Stimulated activated CD8-positive, alpha-beta memory T cell treated with anti-CD3 and anti-CD28 coated beads, Interleukin-7, amount 100 ng/mL, for 48 hours (primary cell): Measurements from ENCODE around the gene RUVBL2.

Experiments used
- DNase-seq, 2 donors: peaks; one replicate each; pipeline ENCODE4 v3.0.0-alpha.2; 2020; ENCODE audit warnings: low read depth in 1 of 2; ENCODE audit errors: extremely low read depth in 1 of 2

Gene RUVBL2

DNA sequence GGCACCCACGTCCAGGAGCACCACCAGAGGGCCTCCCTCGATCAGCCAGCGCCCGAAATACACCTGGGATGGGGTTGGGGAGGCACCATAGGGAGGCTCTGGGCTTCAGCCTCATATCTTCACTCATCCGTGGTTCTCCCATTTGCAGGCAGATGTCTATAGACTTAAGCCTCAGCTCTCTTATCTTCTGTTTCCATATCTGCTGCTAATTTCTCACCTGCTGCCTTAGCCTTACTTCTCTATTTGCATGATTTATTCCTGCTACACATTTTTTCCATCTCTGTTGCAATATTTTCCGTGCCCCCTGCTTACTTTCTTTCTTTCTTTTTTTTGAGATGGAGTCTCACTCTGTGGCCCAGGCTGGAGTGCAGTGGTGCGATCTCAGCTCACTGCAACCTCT, 6.4 kb upstream of the RUVBL2 start:
- DNase-seq: no peak

DNA sequence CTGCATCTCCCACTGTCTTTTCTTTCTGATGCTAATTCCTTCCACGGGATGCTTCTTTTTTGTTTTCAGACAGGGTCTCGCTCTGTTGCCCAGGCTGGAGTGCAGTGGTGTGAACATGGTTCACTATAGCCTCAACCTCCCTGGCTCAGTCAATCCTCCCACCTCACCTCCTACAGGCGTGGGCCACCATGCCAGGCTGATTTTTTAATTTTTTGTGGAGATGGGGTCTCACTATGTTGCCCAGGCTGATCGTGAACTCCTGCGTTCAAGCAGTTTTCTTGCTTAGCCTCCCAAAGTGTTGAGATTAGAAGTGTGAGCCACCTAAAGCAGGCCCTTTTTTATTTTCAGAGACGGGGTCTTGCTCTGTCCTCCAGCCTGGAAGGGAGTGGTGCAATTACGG, 5.4 kb upstream of the RUVBL2 start:
- DNase-seq: no peak

DNA sequence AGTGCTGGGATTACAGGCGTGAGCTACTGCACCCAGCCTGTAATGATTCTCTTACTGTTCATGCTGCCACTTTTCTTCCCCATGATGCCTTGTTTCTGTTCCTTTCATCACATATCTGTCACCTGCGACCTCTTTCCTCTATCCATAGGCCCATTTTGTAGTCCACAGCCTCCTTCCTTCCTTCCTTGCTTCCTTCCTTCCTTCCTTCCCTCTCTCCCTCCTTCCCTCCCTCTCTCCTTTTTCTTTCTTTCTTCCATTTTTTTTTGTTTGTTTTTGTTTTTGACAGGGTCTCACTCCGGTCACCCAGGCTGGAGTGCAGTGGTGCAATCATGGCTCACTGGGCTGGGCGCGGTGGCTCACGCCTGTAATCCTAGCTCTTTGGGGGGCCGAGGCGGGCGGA, 4.8 kb upstream of the RUVBL2 start:
- DNase-seq: no peak

DNA sequence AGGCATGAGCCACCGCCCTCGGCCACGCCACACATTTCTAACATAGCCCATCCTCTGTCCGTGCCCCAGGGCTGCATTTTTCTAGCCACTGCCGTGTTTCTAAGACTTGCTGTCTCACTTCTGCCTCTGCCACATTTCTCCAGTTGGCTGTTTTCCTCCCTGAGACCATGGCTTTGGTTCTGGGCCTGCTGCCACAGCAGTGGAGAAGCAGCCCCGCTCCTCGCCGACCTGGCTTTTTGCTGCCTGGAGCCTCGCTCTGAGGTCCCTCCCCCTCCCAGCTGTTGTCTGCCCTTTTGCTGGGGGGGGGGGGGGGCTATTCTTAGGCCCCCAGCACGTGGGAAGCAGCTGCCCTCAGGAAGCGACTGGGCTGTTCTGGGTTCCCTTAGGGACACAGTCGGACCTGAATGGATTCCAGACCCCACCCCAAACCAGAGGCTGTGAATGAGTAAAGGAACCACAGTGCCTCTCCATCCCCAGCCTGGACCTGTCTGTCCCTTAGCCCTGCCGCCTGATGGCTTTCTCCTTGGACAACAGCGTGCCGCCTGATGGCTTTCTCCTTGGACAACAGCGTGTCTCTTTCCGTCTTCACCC, 3.9 kb upstream of the RUVBL2 start:
- no peak for DNase-seq

DNA sequence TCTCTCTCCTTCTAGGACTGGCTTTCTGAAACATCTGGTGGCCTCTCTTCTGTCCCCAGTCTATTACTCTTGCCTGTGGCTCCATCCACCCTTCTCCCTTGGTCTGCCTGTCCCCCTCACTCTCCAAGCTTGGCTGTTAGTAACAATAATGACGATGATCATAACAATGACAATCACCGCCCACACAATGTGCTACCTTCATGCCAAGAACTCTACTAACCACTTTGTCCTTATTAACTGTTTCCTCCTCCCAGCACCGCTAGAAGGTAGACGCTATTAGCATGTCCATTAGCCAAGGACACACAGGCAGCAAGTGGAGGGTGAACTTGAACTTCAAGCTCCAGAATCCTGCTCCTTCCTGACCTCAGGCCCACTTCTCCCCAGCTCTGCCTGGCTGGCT, 3.3 kb upstream of the RUVBL2 start:
- DNase-seq: no peak

DNA sequence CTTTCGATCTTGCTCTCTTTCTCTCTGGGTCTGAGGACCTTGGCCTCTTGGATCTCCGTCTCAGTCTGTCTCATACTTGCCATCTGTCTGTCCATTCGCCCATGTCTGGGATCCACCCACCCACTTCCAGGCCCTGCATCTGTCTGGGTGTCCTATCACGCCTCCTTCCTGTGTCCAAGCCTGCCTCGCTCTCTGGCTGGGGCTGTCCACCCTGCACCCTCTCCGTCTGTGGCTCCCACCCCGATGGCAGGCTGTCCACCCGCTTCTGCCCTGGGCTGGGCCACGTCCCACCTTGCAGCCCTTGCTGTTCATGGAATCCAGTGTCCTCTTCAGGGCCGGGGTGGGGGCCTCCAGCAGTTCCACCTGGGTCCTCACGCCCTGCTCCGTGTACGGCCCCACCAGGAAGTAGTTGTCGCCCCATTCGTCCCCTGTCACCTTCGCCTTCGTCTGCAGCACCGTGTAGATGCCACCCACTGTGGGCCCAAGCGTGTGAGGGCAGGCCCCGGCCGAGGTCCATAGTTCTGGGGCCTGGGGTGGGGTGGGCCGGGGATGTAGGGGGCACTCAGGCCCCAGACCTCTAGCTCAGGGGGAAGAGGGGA, 2.6 kb upstream of the RUVBL2 start:
- no peak for DNase-seq

DNA sequence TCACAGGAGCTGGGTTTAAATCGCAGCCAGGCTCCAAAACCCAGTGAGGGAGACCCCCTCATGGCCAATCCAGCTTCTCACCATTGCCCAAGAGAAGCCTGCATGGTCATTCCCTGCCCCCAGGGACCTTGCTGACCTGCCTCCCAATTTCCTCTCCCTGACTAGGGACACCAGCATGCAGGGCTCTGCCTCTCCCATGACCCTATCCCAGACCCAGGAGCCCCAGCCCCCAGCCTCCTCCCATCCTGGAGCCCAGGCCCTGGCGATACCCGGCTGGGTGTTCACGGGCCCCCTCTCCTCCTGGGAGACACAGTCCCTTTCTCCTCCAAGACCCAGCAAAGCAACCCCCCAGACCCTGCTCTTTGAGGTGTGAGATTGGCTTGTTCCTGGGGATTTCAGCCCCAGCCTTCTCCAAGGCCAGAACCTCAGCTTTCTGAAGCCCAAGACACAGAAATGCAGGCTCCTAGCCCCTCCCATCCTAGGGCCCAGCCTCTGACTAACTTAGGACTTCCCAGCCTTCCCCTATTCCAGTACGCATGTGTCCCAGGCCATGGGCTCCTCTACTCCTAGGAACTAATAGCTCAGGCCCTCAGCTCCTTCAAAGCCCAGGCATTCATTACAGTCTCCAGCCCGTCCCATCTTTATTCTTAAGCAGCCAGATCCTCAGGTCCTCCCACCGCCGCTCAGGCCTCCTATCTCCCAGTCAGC, 1.7 kb upstream of the RUVBL2 start:
- no peak for DNase-seq

DNA sequence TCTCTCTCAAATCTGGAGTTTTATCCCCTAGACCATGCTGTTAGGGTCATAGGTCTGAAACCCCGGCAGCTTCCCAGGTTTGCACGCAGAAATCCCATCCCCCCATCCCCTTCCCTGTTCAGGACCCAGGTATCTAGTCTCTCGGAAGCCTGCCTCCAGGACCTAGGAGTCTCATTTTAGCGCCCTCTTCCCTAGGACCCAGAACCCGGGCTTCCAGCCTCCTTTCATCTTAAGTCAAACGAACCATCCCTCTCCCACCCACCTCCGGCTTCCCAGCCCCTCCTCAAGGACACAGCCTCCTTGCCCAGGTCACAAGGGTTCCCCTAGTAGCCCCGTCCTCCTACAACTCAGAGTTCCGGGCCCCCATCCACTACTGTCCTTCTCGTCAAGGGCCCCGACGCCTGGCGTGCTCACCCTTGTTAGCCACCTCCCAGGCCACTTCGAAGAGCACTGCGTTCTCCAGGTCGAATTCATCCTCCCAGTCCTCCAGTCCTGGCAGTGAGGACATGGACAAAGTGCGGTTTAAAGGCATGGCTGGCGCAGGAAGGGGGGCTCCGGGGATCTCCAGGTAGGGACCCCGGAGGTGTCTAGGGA, 1.0 kb upstream of the RUVBL2 start:
- no peak for DNase-seq

DNA sequence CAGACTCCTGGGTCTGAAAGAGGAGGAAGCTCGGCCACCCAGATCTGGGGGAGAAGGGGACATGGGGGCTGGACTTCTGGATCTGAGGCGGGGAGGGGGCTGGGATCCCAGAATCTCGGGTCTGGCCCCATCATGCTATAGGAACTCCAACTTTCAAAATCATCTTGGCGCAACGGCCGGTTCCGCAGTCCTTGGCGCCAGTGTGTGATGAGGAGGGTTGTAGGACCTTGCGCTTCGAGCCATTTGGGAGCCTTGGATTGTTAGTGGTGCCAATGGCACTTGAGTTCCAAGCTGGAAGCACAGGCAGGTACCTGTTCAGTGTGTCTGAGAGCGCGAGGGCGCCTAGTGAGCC, 324 bp downstream of the RUVBL2 start:
- DNase-seq: no peak

DNA sequence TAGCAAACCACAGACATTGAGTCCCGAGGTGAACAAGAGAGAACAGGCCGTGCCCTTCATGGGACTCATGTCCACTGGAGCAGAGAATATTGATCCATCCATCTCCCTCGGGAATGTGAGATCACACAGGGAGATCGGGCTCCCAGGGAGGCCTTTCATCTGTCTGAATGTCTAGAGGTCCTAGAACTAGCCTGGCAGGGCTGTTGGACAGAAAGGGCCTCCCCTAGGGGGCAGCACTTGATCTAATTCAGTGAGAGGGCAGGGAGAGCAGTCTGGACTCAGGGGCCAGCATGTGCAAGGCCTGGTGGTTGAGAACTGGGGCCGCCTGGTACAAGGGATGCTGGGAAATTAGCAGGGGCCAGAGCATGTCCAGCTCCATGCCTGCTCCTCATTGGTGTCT, 4.3 kb downstream of the RUVBL2 start:
- no peak for DNase-seq

DNA sequence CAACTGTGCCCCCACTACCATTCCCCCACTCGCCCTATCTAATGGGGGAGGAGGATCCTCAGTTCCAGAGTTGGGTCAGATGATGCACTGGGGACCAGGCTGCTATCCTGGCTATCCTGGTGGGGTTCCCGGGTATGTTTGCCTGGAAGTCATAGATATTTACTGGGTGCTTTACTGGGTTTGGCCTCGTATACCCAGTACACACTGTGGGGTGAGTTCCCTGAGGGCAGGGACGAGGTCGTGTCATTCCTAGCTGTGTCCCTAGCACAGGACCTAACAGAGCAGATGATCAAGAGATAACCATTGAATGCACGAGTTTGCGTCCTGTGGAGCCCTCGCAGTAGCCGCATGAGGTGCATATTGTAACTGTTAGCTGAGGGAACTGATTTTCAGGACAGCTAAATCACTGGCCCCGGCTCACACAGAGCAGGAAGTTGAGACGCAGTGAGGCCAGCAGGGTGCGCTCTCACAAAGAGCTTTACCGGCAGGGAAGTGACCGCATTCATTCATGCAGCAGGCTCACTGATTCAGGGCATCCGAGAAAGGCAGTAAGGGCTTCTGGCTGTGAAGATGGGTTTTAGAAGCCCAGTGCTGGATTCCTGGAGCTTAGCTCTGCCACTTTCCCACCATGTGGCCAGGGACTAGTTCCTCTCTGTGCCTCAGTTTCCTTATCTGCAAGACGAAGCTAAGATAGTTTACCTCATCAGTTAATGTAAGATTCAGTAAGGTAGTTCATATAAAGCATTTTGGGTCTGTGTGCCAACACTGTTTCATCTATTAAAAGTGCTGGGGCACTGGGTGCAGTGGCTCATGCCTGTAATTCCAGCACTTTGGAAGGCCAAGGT, 6.0 kb downstream of the RUVBL2 start:
- DNase-seq: peak in 1 of 2 donors; percentile 49

DNA sequence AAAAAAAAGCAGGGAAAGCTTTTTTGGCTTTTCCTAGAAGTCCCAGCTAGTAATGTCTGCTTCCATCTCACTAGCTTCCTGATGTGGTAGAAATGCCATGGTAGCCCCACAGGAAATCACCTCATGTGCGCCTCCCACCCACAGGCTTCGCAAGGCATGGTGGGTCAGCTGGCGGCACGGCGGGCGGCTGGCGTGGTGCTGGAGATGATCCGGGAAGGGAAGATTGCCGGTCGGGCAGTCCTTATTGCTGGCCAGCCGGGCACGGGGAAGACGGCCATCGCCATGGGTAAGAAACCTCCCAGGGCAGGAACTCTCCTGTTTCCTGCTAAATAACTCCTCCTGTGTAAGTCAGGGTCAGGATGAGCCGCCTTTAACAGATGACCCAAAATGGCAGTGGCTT, 10.4 kb downstream of the RUVBL2 start:
- no peak for DNase-seq

DNA sequence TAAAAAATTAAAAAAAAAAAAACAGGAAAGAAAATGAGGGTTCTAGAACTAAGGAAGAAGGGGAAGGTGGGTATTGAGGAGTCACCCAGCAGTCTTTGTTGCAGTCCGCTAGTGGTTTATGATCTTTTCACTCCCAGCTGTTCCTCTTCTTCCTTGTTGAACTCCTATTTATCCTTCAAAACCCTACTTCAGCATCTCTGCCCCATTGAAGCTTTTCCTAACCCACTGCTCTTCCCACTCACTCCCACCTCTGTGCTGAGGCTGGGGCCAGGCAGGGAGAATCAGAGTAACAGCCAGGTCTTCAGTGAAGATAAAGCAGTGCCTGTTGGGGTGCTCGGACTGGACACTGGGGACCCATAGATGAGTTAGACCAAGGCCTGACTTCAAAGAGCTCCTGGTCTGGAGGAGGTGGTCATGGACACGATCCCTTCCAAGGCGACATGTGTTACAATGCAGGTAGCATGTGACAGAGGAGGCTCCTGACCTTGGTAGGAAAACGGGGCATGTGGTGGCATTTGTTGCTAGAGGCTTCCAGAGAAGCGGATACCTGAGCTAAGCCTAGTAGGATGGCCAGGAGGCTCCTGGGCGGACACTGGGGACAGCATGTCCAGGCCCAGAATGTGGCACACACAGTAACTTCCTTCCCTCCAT, 11.4 kb downstream of the RUVBL2 start:
- no peak for DNase-seq

DNA sequence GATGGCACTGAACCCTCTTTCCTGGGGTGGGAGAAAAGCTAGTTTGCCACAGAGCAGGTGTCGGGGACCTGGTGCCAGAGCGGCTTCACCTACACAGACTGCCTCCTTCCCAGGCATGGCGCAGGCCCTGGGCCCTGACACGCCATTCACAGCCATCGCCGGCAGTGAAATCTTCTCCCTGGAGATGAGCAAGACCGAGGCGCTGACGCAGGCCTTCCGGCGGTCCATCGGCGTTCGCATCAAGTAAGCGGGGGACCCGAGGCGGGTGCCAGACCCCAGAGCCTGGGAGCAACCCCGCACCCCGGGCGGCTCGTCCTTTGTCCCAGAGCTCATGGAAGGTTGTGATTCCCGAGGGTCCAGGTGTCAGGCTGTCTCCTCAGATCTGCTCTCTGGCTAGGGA, 13.2 kb downstream of the RUVBL2 start:
- DNase-seq: no peak

DNA sequence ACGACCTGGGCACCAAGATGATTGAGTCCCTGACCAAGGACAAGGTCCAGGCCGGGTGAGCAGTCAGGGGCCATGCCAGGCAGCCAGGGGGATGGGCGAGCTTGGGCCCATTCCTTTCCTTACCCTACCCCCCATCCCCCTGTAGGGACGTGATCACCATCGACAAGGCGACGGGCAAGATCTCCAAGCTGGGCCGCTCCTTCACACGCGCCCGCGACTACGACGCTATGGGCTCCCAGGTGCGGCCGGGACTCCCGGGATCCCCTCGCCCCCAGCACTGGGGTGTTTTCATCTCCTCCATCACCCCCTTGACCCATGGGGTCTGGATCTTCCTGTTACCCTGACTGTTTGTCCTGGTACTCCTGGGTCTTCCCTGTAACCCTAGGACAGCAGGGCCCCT, 16.1 kb downstream of the RUVBL2 start:
- no peak for DNase-seq

DNA sequence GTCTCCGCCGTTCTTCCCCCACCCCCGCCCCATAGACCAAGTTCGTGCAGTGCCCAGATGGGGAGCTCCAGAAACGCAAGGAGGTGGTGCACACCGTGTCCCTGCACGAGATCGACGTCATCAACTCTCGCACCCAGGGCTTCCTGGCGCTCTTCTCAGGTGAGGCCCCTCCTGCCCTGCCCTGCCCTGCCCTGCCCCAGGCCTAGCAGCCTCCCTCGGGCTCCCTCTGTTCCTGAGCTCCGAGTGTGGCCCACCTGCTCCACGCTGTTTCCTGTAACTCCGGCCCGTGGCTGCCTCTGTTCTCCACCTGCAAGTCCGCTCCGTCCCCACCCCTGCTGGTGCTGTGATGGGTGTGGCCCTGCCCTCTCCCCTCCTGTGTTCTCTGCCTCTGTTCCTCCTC, 16.8 kb downstream of the RUVBL2 start:
- no peak for DNase-seq

DNA sequence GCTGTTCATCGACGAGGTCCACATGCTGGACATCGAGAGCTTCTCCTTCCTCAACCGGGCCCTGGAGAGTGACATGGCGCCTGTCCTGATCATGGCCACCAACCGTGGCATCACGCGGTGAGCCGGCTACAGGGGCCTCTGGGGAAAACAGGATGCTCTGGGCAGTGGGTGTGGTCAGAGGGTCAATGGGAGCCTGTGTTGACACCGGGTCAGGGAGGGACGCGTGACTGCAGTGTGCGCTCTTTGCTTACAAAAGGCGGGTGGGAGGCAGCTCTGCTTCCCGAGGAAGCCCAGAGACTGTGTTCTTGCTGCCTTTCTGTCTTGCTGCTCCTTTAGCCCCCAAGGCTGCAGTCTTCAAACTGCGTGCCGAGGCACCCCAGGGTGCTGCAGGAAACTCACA, 17.5 kb downstream of the RUVBL2 start:
- no peak for DNase-seq

DNA sequence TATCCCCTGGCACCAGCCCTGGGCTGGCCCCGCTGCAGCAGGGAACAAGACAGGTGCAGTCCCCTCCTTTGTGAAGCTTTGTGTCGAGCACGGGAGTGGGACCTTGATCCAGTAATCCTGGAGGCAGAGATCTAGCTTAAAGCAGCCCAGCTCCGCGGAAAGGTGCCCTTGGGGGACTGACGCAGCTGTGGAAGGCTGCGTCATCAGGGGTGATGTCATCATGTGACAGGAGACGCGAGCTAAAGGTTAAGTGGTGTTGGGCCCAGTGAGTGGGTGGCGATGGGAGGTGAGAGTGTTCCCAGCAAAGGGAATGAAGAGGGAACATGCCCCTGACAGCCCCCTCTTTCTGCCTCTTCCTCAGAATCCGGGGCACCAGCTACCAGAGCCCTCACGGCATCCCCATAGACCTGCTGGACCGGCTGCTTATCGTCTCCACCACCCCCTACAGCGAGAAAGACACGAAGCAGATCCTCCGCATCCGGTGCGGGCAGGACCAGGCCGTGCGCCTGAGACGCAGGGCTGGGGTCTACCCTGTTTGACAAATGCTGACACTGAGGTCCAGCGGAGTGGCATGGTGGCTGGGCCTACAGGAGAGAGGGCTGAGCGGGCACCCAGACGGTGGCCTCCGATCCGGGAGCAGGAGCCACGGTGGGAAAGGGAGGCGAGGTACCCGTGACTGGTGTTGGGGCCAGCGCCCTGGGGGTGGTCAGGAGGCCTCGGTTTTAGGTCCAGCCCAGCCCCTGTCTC, 20.6 kb downstream of the RUVBL2 start:
- no peak for DNase-seq

DNA sequence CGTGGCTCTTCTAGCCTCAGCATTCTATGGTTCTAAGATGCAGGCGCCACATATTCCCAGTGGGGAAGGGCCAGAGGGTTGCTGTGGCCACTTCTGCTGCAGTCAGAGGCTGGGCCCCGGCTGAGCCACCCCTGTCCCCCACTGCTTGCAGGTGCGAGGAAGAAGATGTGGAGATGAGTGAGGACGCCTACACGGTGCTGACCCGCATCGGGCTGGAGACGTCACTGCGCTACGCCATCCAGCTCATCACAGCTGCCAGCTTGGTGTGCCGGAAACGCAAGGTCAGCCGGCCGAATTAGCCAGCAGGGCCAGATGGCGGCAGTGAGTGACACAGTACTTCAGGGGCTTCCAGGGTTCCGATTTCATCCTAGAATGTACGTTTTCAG, 21.2 kb downstream of the RUVBL2 start:
- DNase-seq: no peak
